Esophagus squamous epithelium (tissue), 4 donors: Measurements from ENCODE around the gene SLX9.

ENCODE experiments used
- POLR2A ChIP-seq, 4 donors: fragments of 450-650 bp; IDR thresholded peaks; one replicate each; pipeline ENCODE4 v1.6.1; 2017; ENCODE audit warnings: antibody characterized with exemption in 4 of 4, mild to moderate bottlenecking in 4 of 4, moderate library complexity in 3 of 4
- TF ChIP-seq, protein P1 (sequence below), 6 experiments: fragments of 450-650 bp in 4 of 6; fragments of 200-600 bp in 2 of 6; sonication (generic) in 2 of 6; IDR thresholded peaks; one replicate each; pipeline ENCODE4 v1.5.1; 2016 to 2019; ENCODE audit warnings: antibody characterized with exemption in 6 of 6, mild to moderate bottlenecking in 4 of 6, moderate library complexity in 4 of 6

DNA sequence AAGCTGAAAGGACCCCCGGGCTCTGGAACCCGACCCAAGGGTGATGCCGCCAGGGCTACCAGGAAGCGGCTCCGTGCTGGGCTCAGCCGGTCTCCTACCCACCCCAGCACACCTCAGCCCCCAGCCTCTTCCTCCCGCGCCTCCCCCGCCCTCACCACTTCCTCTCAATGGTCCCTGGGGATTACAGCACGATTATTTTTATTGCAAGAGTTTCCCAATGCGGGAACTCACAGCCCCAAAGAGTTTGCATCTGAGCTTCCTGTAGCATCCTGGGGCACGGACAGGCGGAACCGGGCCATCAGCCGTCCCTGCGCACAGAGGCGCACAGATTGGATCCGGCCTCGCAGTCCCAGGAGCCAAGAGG, 8.7 kb upstream of the SLX9 start:
- TF ChIP-seq POLR2A (IDR thresholded peaks at IDR 0.05) = no peak
- TF ChIP-seq, protein P1, sequence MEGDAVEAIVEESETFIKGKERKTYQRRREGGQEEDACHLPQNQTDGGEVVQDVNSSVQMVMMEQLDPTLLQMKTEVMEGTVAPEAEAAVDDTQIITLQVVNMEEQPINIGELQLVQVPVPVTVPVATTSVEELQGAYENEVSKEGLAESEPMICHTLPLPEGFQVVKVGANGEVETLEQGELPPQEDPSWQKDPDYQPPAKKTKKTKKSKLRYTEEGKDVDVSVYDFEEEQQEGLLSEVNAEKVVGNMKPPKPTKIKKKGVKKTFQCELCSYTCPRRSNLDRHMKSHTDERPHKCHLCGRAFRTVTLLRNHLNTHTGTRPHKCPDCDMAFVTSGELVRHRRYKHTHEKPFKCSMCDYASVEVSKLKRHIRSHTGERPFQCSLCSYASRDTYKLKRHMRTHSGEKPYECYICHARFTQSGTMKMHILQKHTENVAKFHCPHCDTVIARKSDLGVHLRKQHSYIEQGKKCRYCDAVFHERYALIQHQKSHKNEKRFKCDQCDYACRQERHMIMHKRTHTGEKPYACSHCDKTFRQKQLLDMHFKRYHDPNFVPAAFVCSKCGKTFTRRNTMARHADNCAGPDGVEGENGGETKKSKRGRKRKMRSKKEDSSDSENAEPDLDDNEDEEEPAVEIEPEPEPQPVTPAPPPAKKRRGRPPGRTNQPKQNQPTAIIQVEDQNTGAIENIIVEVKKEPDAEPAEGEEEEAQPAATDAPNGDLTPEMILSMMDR (IDR thresholded peaks at IDR 0.05) = no peak
